Esophagus muscularis mucosa (tissue), 4 donors: ENCODE results near the gene C6orf52.

Experiments
- EP300 ChIP-seq: sonication (generic); formaldehyde crosslinking; IDR thresholded peaks from one replicate; pipeline ENCODE4 v1.6.1; 2017; ENCODE audit warnings: antibody characterized with exemption
- POLR2A ChIP-seq: fragments of 450-650 bp; IDR thresholded peaks from one replicate; pipeline ENCODE4 v1.6.1; 2017; ENCODE audit warnings: antibody characterized with exemption, moderate library complexity, mild to moderate bottlenecking, low read depth
- POLR2AphosphoS5 ChIP-seq, 2 donors: sonication (generic); formaldehyde crosslinking; IDR thresholded peaks; one replicate each; pipeline ENCODE4 v1.6.1; 2017; ENCODE audit warnings: antibody characterized with exemption in 2 of 2
- TF ChIP-seq, protein P1 (sequence below), 3 experiments: fragments of 200-600 bp in 2 of 3; fragments of 450-650 bp in 1 of 3; sonication (generic) in 2 of 3; IDR thresholded peaks; one replicate each; pipeline ENCODE4 v1.5.1; 2017 to 2019; ENCODE audit warnings: antibody characterized with exemption in 3 of 3, mild to moderate bottlenecking in 2 of 3, moderate library complexity in 1 of 3

DNA sequence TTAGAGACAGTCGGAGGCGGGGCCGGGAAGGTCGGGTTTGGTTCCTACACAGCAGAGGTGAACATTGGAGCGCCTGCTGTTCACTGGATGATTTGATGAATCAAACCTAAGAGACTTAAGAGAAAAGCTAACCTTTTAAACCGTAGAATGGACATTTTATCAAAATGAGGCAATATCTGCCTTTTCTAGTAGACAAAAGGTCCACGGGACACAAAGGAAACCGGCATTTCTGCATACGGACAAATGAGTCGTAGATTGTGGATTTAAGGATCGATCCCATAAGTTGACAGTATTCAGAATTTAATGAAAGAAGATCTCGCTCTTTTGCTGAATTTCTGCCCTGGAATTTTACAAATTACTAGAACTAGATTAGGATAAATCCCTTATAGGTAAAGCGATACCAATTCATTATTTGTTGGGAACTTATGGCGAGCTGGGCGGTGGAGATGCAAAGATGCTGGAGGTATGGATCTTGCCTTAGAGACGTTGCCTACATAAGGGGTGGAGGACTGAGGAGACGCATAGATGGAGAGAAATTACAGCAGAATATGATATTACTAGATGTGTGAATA, 756 bp upstream of the C6orf52 start:
- TF ChIP-seq, protein P1, sequence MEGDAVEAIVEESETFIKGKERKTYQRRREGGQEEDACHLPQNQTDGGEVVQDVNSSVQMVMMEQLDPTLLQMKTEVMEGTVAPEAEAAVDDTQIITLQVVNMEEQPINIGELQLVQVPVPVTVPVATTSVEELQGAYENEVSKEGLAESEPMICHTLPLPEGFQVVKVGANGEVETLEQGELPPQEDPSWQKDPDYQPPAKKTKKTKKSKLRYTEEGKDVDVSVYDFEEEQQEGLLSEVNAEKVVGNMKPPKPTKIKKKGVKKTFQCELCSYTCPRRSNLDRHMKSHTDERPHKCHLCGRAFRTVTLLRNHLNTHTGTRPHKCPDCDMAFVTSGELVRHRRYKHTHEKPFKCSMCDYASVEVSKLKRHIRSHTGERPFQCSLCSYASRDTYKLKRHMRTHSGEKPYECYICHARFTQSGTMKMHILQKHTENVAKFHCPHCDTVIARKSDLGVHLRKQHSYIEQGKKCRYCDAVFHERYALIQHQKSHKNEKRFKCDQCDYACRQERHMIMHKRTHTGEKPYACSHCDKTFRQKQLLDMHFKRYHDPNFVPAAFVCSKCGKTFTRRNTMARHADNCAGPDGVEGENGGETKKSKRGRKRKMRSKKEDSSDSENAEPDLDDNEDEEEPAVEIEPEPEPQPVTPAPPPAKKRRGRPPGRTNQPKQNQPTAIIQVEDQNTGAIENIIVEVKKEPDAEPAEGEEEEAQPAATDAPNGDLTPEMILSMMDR (IDR thresholded peaks at IDR 0.05): no peak
- TF ChIP-seq EP300 (no peak), POLR2AphosphoS5 (IDR thresholded peaks at IDR 0.05) (no peak), POLR2A (no peak)
